Neural progenitor cell (in vitro differentiated cells): ENCODE data around the gene CPT1B. TPM values are rescaled to one million over a fixed set of nuclear protein-coding genes. Genes with fewer than 3 reads are reported as not detected.
A peak's percentile ranks its signal among the peaks of the same experiment; 100 is the strongest.

ENCODE experiments used
- DNase-seq: peaks from one replicate; pipeline ENCODE4 v3.0.0-alpha.2; 2016; ENCODE audit warnings: low spot score
- H2AFZ ChIP-seq: fragments of 200-600 bp; sonication (generic); replicated peaks from 2 replicates; pipeline ENCODE4 v1.6.1; 2016; ENCODE audit warnings: antibody characterized with exemption
- H3F3A ChIP-seq: fragments of 200-600 bp; sonication (generic); 2 replicates; pipeline ENCODE4 v1.6.1; 2016; ENCODE audit warnings: antibody characterized with exemption, low read depth
- H3K27ac ChIP-seq: fragments of 200-600 bp; sonication (generic); 2 replicates; pipeline ENCODE4 v1.5.1; 2016; ENCODE audit warnings: mild to moderate bottlenecking
- H3K27me3 ChIP-seq: fragments of 200-600 bp; sonication (generic); 2 replicates; pipeline ENCODE4 v1.6.1; 2016; ENCODE audit warnings: mild to moderate bottlenecking, moderate library complexity
- H3K36me3 ChIP-seq: fragments of 200-600 bp; sonication (generic); 2 replicates; pipeline ENCODE4 v1.5.1; 2016
- H3K4me1 ChIP-seq: fragments of 200-600 bp; sonication (generic); 2 replicates; pipeline ENCODE4 v1.6.1; 2016; ENCODE audit warnings: mixed run types
- H3K4me2 ChIP-seq: fragments of 200-600 bp; sonication (generic); 2 replicates; pipeline ENCODE4 v1.6.1; 2016
- H3K4me3 ChIP-seq: fragments of 200-600 bp; sonication (generic); 2 replicates; pipeline ENCODE4 v1.5.1; 2016
- H3K79me2 ChIP-seq: fragments of 200-600 bp; sonication (generic); 2 replicates; pipeline ENCODE4 v1.6.1; 2016; ENCODE audit warnings: low read depth
- H3K9ac ChIP-seq: fragments of 200-600 bp; sonication (generic); 2 replicates; pipeline ENCODE4 v1.6.1; 2016
- H3K9me3 ChIP-seq: fragments of 200-600 bp; sonication (generic); 2 replicates; pipeline ENCODE4 v1.5.1; 2016; ENCODE audit warnings: low read depth
- H4K20me1 ChIP-seq: fragments of 200-600 bp; sonication (generic); 2 replicates; pipeline ENCODE4 v1.6.1; 2016; ENCODE audit warnings: low read depth
- H3K27ac Mint-ChIP-seq: 3 replicates; pipeline ENCODE4 v1.8.0; 2021; ENCODE audit warnings: mixed read lengths
- H3K27me3 Mint-ChIP-seq: 2 replicates; pipeline ENCODE4 v1.8.0; 2022; ENCODE audit warnings: low read depth, mild to moderate bottlenecking, inconsistent platforms, moderate library complexity, mixed read lengths; ENCODE audit not compliant: insufficient read depth
- H3K36me3 Mint-ChIP-seq: 3 replicates; pipeline ENCODE4 v1.8.0; 2021; ENCODE audit warnings: mixed read lengths
- H3K4me1 Mint-ChIP-seq: 3 replicates; pipeline ENCODE4 v1.8.0; 2021; ENCODE audit warnings: mixed read lengths
- H3K4me3 Mint-ChIP-seq: 3 replicates; pipeline ENCODE4 v1.8.0; 2021; ENCODE audit warnings: mild to moderate bottlenecking, moderate library complexity, mixed read lengths
- H3K9me3 Mint-ChIP-seq: 3 replicates; pipeline ENCODE4 v1.8.0; 2020; ENCODE audit warnings: mixed read lengths
- CTCF ChIP-seq: fragments of 200-600 bp; sonication (generic); IDR thresholded peaks from 2 replicates; pipeline ENCODE4 v1.5.1; 2017; ENCODE audit warnings: antibody characterized with exemption, mild to moderate bottlenecking
- EZH2 ChIP-seq: fragments of 200-600 bp; sonication (generic); IDR thresholded peaks from 2 replicates; pipeline ENCODE4 v1.6.1; 2017; ENCODE audit warnings: antibody characterized with exemption, mild to moderate bottlenecking, moderate library complexity
- EZH2phosphoT487 ChIP-seq: fragments of 200-600 bp; sonication (generic); IDR thresholded peaks from 2 replicates; pipeline ENCODE4 v1.6.1; 2017; ENCODE audit warnings: antibody characterized with exemption
- total RNA-seq: library from RNA; depleted of rRNA; stranded (reverse); fragments of >200 nt; gene quantifications from 2 replicates; pipeline ENCODE4 v1.2.3, GENCODE V29; 2015; ENCODE audit warnings: low replicate concordance

CPT1B gene
- total RNA-seq, 1 donor from 2014 or later = 33.9 TPM

GRCh38 chr22:50599816-50600455 is 21.7 kb upstream of the CPT1B start:
- H3K9me3 Mint-ChIP-seq = peaks cover 2% of the 10 kb centered on the region
- Histone ChIP-seq H3K4me1 (peaks cover 4% of the 10 kb centered on the region), H3F3A (no peaks in the 10 kb centered on the region), H3K9me3 (no peaks in the 10 kb centered on the region), H3K9ac (no peak overlapping the region), H3K27me3 (peaks cover 70% of the 10 kb centered on the region), H3K4me2 (peak overlapping the region; percentile 88), H3K79me2 (no peaks in the 10 kb centered on the region), H2AFZ (no peak overlapping the region), H4K20me1 (peaks cover 21% of the 10 kb centered on the region), H3K4me3 (peak overlapping the region; percentile 39), H3K27ac (no peak overlapping the region), H3K36me3 (no peaks in the 10 kb centered on the region)
- peak overlapping the region; percentile 89 for H3K4me3 Mint-ChIP-seq
- peaks cover 15% of the 10 kb centered on the region for H3K27me3 Mint-ChIP-seq
- peaks cover 19% of the 10 kb centered on the region for H3K4me1 Mint-ChIP-seq
- peaks cover 16% of the 10 kb centered on the region for H3K36me3 Mint-ChIP-seq
- TF ChIP-seq CTCF (no peak), EZH2 (no peak), EZH2phosphoT487 (no peak)
- H3K27ac Mint-ChIP-seq = peak overlapping the region; percentile 58
- peak; percentile 88 for DNase-seq

GRCh38 chr22:50597097-50597496 is 18.9 kb upstream of the CPT1B start:
- H3K4me3 Mint-ChIP-seq = peak overlapping the region; percentile 3
- no peaks in the 10 kb centered on the region for H3K79me2 ChIP-seq
- H3F3A ChIP-seq = no peaks in the 10 kb centered on the region
- no peak for DNase-seq
- peaks cover 18% of the 10 kb centered on the region for H3K36me3 Mint-ChIP-seq
- peaks cover 20% of the 10 kb centered on the region for H4K20me1 ChIP-seq
- no peak overlapping the region for H3K27ac ChIP-seq
- H3K9me3 Mint-ChIP-seq = peaks cover 2% of the 10 kb centered on the region
- TF ChIP-seq CTCF (no peak), EZH2 (no peak), EZH2phosphoT487 (no peak)
- peaks cover 43% of the 10 kb centered on the region for H3K27me3 ChIP-seq
- H3K4me1 Mint-ChIP-seq = peaks cover 11% of the 10 kb centered on the region
- no peak overlapping the region for H2AFZ ChIP-seq
- no peak overlapping the region for H3K4me2 ChIP-seq
- H3K27ac Mint-ChIP-seq = no peak overlapping the region
- peaks cover 4% of the 10 kb centered on the region for H3K4me1 ChIP-seq
- H3K27me3 Mint-ChIP-seq = peaks cover 16% of the 10 kb centered on the region
- H3K36me3 ChIP-seq = no peaks in the 10 kb centered on the region
- no peak overlapping the region for H3K9ac ChIP-seq
- H3K4me3 ChIP-seq = no peak overlapping the region
- H3K9me3 ChIP-seq = no peaks in the 10 kb centered on the region

- peaks cover 24% of the 10 kb centered on the region for H3K27me3 ChIP-seq
- Mint-ChIP-seq H3K27ac (no peak overlapping the region), H3K9me3 (peaks cover 2% of the 10 kb centered on the region), H3K4me1 (peaks cover 5% of the 10 kb centered on the region), H3K27me3 (peaks cover 14% of the 10 kb centered on the region), H3K4me3 (no peak overlapping the region), H3K36me3 (peaks cover 17% of the 10 kb centered on the region)
- H3K27ac ChIP-seq = no peak overlapping the region
- no peaks in the 10 kb centered on the region for H3K9me3 ChIP-seq
- H2AFZ ChIP-seq = no peak overlapping the region
- no peak for DNase-seq
- no peaks in the 10 kb centered on the region for H3F3A ChIP-seq
- H3K4me1 ChIP-seq = no peaks in the 10 kb centered on the region
- H4K20me1 ChIP-seq = peaks cover 9% of the 10 kb centered on the region
- H3K36me3 ChIP-seq = no peaks in the 10 kb centered on the region
- H3K4me3 ChIP-seq = no peak overlapping the region
- H3K4me2 ChIP-seq = no peak overlapping the region
- no peak overlapping the region for H3K9ac ChIP-seq
- TF ChIP-seq EZH2 = no peak
- TF ChIP-seq EZH2phosphoT487 = no peak
- TF ChIP-seq CTCF = no peak
- no peaks in the 10 kb centered on the region for H3K79me2 ChIP-seq
Measured at GRCh38 chr22:50595189-50595588, 17.0 kb upstream of the CPT1B start.
